ENCODE measurements around the gene MAZ. TPM values are rescaled to one million over a fixed set of nuclear protein-coding genes. Genes with fewer than 3 reads are reported as not detected.

Gene MAZ
- total and polyA plus RNA-seq, 2 experiments from 2014 or later: 76.8 to 215 TPM

DNA sequence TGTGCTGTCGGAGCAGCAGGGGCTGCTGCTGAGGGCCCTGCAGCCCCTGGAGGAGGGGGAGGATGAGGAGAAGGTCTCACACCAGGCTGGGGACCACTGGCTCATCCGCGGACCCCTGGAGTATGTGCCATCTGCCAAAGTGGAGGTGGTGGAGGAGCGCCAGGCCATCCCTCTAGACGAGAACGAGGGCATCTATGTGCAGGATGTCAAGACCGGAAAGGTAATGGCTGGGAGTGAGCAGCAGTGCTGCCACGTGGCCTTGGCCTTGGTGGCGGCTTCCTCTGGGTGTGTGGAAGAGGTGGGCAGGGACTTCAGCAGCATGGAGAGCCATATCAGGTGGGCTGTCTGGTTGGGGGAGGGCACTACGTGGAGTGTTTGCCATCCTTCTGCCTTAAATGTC is 33.9 kb downstream of the MAZ start:
- Histone ChIP-seq H3K9me2 (ENCODE audit: insufficient read depth) (no peaks in the 10 kb centered on the region), H3K4me2 (ENCODE audit: unreplicated experiment) (no peak overlapping the region), H3K79me2 (ENCODE audit: insufficient read depth) (peaks cover 21% of the 10 kb centered on the region; the same call in 1 of the 2 replicates), H3K27me3 (replicated peaks; ENCODE audit: insufficient read depth) (no peaks in the 10 kb centered on the region), H3K27ac (no peak overlapping the region), H3F3A (ENCODE audit: insufficient read depth) (no peaks in the 10 kb centered on the region), H3K9me3 (ENCODE audit: low read depth) (no peaks in the 10 kb centered on the region), H3K36me3 (ENCODE audit: low read depth) (peaks cover 58% of the 10 kb centered on the region), H2AFZ (no peak overlapping the region), H3K9ac (no peak overlapping the region), H4K20me1 (ENCODE audit: insufficient read depth) (no peaks in the 10 kb centered on the region), H3K4me1 (ENCODE audit: insufficient read depth) (no peaks in the 10 kb centered on the region), H3K4me3 (no peak overlapping the region)
- no peak for DNase-seq
- TF ChIP-seq EZH2phosphoT487 (IDR thresholded peaks at IDR 0.05; ENCODE audit: insufficient read depth, low read depth): no peak
- no peak for TF ChIP-seq EZH2 (IDR thresholded peaks at IDR 0.05; ENCODE audit: insufficient read depth, poor library complexity, severe bottlenecking)
- 85 to 90% methylated on average over 10 of the region's 10 CpGs for WGBS, 2 experiments (ENCODE audit: low coverage in 1 of 2, low lambda C conversion rate in 2 of 2, missing lambda C conversion rate in 2 of 2)
- in situ Hi-C loops (cut with MboI): no loop called here

DNA sequence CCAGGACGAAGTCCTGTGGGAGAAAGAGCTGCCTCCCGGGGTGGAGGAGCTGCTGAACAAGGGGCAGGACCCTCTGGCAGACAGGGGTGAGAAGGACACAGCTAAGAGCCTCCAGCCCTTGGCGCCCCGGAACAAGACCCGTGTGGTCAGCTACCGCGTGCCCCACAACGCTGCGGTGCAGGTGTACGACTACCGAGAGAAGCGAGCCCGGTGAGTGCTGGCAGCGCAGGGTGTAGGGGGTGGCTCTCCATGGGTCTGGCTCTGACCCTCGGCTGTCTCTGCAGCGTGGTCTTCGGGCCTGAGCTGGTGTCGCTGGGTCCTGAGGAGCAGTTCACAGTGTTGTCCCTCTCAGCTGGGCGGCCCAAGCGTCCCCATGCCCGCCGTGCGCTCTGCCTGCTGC is 35.3 kb downstream of the MAZ start:
- no peaks in the 10 kb centered on the region for H3K27me3 ChIP-seq (replicated peaks; ENCODE audit: insufficient read depth)
- H3K9ac ChIP-seq: no peak overlapping the region
- no peak overlapping the region for H3K4me2 ChIP-seq (ENCODE audit: unreplicated experiment)
- no peak overlapping the region for H3K27ac ChIP-seq
- TF ChIP-seq EZH2phosphoT487 (IDR thresholded peaks at IDR 0.05; ENCODE audit: insufficient read depth, low read depth): no peak
- TF ChIP-seq EZH2 (IDR thresholded peaks at IDR 0.05; ENCODE audit: insufficient read depth, poor library complexity, severe bottlenecking): no peak
- DNase-seq: no peak
- H3K79me2 ChIP-seq (ENCODE audit: insufficient read depth): 0 out of 2 replicates have a peak, but pooled peaks cover 14% of the 10 kb centered on the region
- H4K20me1 ChIP-seq (ENCODE audit: insufficient read depth): no peaks in the 10 kb centered on the region
- no peaks in the 10 kb centered on the region for H3K9me2 ChIP-seq (ENCODE audit: insufficient read depth)
- H3K36me3 ChIP-seq (ENCODE audit: low read depth): peaks cover 55% of the 10 kb centered on the region
- in situ Hi-C loops (cut with MboI): no loop called here
- H3K4me3 ChIP-seq: no peak overlapping the region
- no peaks in the 10 kb centered on the region for H3K9me3 ChIP-seq (ENCODE audit: low read depth)
- WGBS, 2 experiments (ENCODE audit: low coverage in 1 of 2, low lambda C conversion rate in 2 of 2, missing lambda C conversion rate in 2 of 2): 92 to 96% methylated on average over 15 to 23 of the region's 23 CpGs
- no peak overlapping the region for H2AFZ ChIP-seq
- no peaks in the 10 kb centered on the region for H3K4me1 ChIP-seq (ENCODE audit: insufficient read depth)
- H3F3A ChIP-seq (ENCODE audit: insufficient read depth): no peaks in the 10 kb centered on the region

DNA sequence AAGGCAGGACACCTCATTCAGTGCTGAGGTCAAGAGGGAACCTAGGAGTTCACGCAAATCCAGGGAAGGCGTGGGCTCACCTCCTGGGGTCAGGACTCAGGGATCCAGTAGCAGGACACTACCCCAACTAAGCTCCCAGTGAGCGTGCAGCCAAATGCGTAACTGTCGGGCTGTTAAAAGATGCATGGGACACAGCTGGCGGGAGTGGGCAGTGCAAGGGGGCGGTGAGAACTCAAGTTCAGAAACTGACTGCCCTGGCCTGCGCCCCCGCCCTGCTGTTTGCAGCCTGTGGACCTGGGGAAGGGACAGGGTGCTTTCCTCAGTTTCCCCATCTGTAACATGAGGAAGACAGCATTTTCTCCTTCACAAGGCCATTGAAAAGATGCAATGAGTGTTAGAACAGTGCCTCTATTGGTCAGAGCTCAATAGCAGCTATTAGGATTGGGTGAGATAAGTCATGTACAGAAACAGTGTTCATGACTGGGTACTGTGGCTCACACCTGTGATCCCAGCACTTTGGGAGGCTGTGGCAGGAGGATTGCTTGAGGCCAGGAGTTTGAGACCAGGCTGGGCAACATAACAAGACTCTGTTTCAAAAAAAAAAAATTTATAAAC is 36.5 kb downstream of the MAZ start:
- Histone ChIP-seq H3K4me1 (ENCODE audit: insufficient read depth) (no peaks in the 10 kb centered on the region), H3K9me3 (ENCODE audit: low read depth) (no peaks in the 10 kb centered on the region), H3K27ac (no peak overlapping the region), H3K27me3 (replicated peaks; ENCODE audit: insufficient read depth) (no peaks in the 10 kb centered on the region), H3K4me3 (no peak overlapping the region), H2AFZ (no peak overlapping the region), H3F3A (ENCODE audit: insufficient read depth) (no peaks in the 10 kb centered on the region), H3K4me2 (ENCODE audit: unreplicated experiment) (no peak overlapping the region), H4K20me1 (ENCODE audit: insufficient read depth) (no peaks in the 10 kb centered on the region), H3K9ac (no peak overlapping the region), H3K36me3 (ENCODE audit: low read depth) (peaks cover 55% of the 10 kb centered on the region), H3K79me2 (ENCODE audit: insufficient read depth) (0 out of 2 replicates have a peak, but pooled peaks cover 2% of the 10 kb centered on the region), H3K9me2 (ENCODE audit: insufficient read depth) (no peaks in the 10 kb centered on the region)
- 94 to 96% methylated on average over 9 of the region's 9 CpGs for WGBS, 2 experiments (ENCODE audit: low coverage in 1 of 2, low lambda C conversion rate in 2 of 2, missing lambda C conversion rate in 2 of 2)
- TF ChIP-seq EZH2phosphoT487 (IDR thresholded peaks at IDR 0.05; ENCODE audit: insufficient read depth, low read depth) (no peak), EZH2 (IDR thresholded peaks at IDR 0.05; ENCODE audit: insufficient read depth, poor library complexity, severe bottlenecking) (no peak)
- in situ Hi-C loops (cut with MboI): no loop called here
- DNase-seq: no peak

DNA sequence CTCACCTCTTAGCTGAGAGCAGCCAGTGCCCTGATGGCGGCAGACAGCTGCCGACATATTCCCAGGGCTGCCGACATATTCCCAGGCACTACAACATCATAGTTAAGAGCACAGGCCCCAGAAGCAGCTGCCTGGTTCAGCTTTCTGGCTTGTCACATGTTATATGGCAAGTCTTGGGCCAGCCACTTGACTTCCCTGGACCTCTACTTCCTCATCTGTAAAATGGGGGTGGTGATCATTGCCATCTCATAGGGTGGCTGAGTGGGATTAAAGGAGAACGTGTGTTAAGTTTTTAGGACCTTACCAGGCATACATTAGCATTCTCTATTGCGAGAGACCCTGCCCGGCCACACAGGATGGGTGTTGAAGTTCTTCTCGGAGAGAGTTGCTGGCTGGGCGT is 37.6 kb downstream of the MAZ start:
- Histone ChIP-seq H3K27me3 (replicated peaks; ENCODE audit: insufficient read depth) (no peaks in the 10 kb centered on the region), H3K79me2 (ENCODE audit: insufficient read depth) (no peaks in the 10 kb centered on the region), H2AFZ (no peak overlapping the region), H3K4me2 (ENCODE audit: unreplicated experiment) (no peak overlapping the region), H3K4me1 (ENCODE audit: insufficient read depth) (no peaks in the 10 kb centered on the region), H3K9me2 (ENCODE audit: insufficient read depth) (no peaks in the 10 kb centered on the region), H3K9ac (no peak overlapping the region), H3K27ac (no peak overlapping the region), H3K4me3 (no peak overlapping the region), H3K9me3 (ENCODE audit: low read depth) (no peaks in the 10 kb centered on the region), H4K20me1 (ENCODE audit: insufficient read depth) (no peaks in the 10 kb centered on the region), H3F3A (ENCODE audit: insufficient read depth) (0 out of 2 replicates have a peak, but pooled peaks cover 3% of the 10 kb centered on the region), H3K36me3 (ENCODE audit: low read depth) (peaks cover 47% of the 10 kb centered on the region)
- no peak for DNase-seq
- in situ Hi-C loops (cut with MboI): no loop called here
- WGBS, 2 experiments (ENCODE audit: low coverage in 1 of 2, low lambda C conversion rate in 2 of 2, missing lambda C conversion rate in 2 of 2): 91 to 93% methylated on average over 8 of the region's 8 CpGs
- TF ChIP-seq EZH2phosphoT487 (IDR thresholded peaks at IDR 0.05; ENCODE audit: insufficient read depth, low read depth): no peak
- no peak for TF ChIP-seq EZH2 (IDR thresholded peaks at IDR 0.05; ENCODE audit: insufficient read depth, poor library complexity, severe bottlenecking)

Measured in GM23248 (cell line).